Measurements from ENCODE around the gene CTNNA3. TPM values are rescaled to one million over a fixed set of nuclear protein-coding genes. Genes with fewer than 3 reads are reported as not detected.
"Not testable (repeated sequence)": the region's sequence is repeated elsewhere in the genome, so short reads cannot be mapped to it uniquely, and the experiment has no call there.

CTNNA3 gene
- total RNA-seq, 6 experiments from 2014 or later: 0.19 to 3.6 (median 1.2) TPM

- intact Hi-C loops (cut with DNase I): no loop called here
- Histone ChIP-seq H3K27ac (no peak overlapping the region), H3K4me3 (no peak overlapping the region), H3K27me3 (no peaks in the 10 kb centered on the region), H3K9me3 (no peaks in the 10 kb centered on the region), H3K4me1 (no peaks in the 10 kb centered on the region), H3K36me3 (no peaks in the 10 kb centered on the region)
- DNase-seq: no peak
- TF ChIP-seq CTCF (IDR thresholded peaks at IDR 0.05) (no peak), POLR2A (IDR thresholded peaks at IDR 0.05) (no peak)
- 90% methylated on average over 2 of the region's 2 CpGs for WGBS (ENCODE audit: insufficient coverage, low coverage, low lambda C conversion rate, missing lambda C conversion rate)
- no peak for ATAC-seq
Observed at GRCh38 chr10:66349076-66349475, 1346.9 kb downstream of the CTNNA3 start.

GRCh38 chr10:66337211-66337610 lies 1358.8 kb downstream of the CTNNA3 start:
- Histone ChIP-seq H3K4me1 (no peaks in the 10 kb centered on the region), H3K27ac (no peak overlapping the region), H3K9me3 (no peaks in the 10 kb centered on the region), H3K4me3 (no peak overlapping the region), H3K36me3 (no peaks in the 10 kb centered on the region), H3K27me3 (no peaks in the 10 kb centered on the region)
- intact Hi-C loops (cut with DNase I): no loop called here
- no peak for DNase-seq
- ATAC-seq: no peak
- 47% methylated on average over 3 of the region's 3 CpGs for WGBS (ENCODE audit: insufficient coverage, low coverage, low lambda C conversion rate, missing lambda C conversion rate)
- TF ChIP-seq POLR2A (IDR thresholded peaks at IDR 0.05) (no peak), CTCF (IDR thresholded peaks at IDR 0.05) (no peak)

- no peaks in the 10 kb centered on the region for H3K9me3 ChIP-seq
- no peaks in the 10 kb centered on the region for H3K27me3 ChIP-seq
- no peaks in the 10 kb centered on the region for H3K4me1 ChIP-seq
- DNase-seq: no peak
- H3K36me3 ChIP-seq: no peaks in the 10 kb centered on the region
- H3K27ac ChIP-seq: no peak overlapping the region
- H3K4me3 ChIP-seq: no peak overlapping the region
- no peak for ATAC-seq
- intact Hi-C loops (cut with DNase I): no loop called here
- no peak for TF ChIP-seq CTCF (IDR thresholded peaks at IDR 0.05)
- TF ChIP-seq POLR2A (IDR thresholded peaks at IDR 0.05): no peak
Observed at GRCh38 chr10:66336791-66337190, 1359.2 kb downstream of the CTNNA3 start.

- not testable (repeated sequence) for H3K4me3 ChIP-seq
- 98% methylated on average over 5 of the region's 8 CpGs for WGBS (ENCODE audit: insufficient coverage, low coverage, low lambda C conversion rate, missing lambda C conversion rate)
Observed at GRCh38 chr10:66335753-66336152, 1360.2 kb downstream of the CTNNA3 start.

GRCh38 chr10:66329147-66329546 lies 1366.8 kb downstream of the CTNNA3 start:
- DNase-seq (no peak), ATAC-seq (no peak)
- Histone ChIP-seq H3K36me3 (no peaks in the 10 kb centered on the region), H3K27me3 (no peaks in the 10 kb centered on the region), H3K9me3 (no peaks in the 10 kb centered on the region), H3K27ac (no peak overlapping the region), H3K4me3 (no peak overlapping the region), H3K4me1 (no peaks in the 10 kb centered on the region)
- WGBS (ENCODE audit: insufficient coverage, low coverage, low lambda C conversion rate, missing lambda C conversion rate): 93% methylated on average over 6 of the region's 7 CpGs
- no peak for TF ChIP-seq CTCF (IDR thresholded peaks at IDR 0.05)
- TF ChIP-seq POLR2A (IDR thresholded peaks at IDR 0.05): no peak
- intact Hi-C loops (cut with DNase I): no loop called here

More at GRCh38 chr10:66335753-66336152, 1360.2 kb downstream of the CTNNA3 start:
- H3K27me3 ChIP-seq; H3K9me3 ChIP-seq; H3K4me1 ChIP-seq; H3K27ac ChIP-seq; DNase-seq; intact Hi-C loops (cut with DNase I); H3K36me3 ChIP-seq; ATAC-seq: not testable (repeated sequence)

All from right lobe of liver (tissue), 6 donors.